Measurements from ENCODE around the gene RAI1.

DNA sequence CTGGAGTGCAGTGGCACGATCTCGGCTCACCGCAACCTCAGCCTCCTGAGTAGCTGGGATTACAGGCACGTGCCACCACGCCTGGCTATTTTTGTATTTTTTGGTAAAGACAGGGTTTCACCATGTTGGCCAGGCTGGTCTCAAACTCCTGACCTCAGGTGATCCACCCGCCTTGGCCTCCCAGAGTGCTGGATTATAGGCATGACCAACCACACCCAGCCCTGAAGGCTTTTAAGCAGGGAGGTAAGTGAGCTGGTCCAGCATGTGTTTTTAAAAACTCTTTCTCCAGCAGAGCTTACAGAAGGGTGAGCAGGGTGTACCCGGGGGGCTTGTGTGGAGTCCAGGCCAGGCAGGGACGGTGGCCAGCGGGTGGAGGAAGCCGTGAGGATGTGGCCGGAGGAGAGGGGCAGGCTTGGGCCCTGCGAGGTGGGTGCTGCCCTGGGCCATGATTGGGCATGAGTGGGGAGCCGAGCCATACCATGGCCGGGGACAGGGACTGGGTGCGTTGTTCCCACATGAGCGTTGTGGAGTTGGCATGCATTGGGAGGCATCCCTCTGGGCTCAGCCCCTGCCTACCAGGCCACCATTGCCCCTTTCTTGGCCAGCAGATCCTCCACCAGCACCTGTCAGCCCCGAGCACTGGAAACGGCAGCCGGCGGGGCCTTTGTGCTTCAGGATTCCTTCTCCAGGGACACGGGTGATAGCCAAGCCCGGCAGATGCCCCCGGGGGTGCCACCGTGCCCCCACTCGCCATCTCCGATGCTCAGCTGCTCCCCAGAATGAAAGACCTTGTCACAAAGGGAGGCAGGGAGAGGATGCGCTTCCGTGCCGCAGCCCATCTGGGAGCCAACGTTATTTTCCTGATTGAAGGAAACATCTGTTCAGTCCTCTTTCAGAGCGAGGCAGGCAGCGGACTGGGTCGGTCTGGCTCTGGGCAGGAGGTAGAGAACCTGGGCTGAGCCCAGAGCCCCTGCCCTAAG lies 64.5 kb downstream of the RAI1 start:
- TF ChIP-seq POLR2A (IDR thresholded peaks at IDR 0.05; ENCODE audit: low read length): no peak
- TF ChIP-seq GATA1 (IDR thresholded peaks at IDR 0.05; ENCODE audit: low read depth, low read length): no peak

Measured in erythroblast (primary cell).